Measurements from ENCODE around the gene HEYL. TPM values are rescaled to one million over a fixed set of nuclear protein-coding genes. Genes with fewer than 3 reads are reported as not detected.

The HEYL gene
- total and polyA plus RNA-seq, 9 of the 15 experiments (the other 6 are each of a cell fraction or from before 2014, with no cell fraction given): 0.13 to 0.89 (median 0.25) TPM

DNA sequence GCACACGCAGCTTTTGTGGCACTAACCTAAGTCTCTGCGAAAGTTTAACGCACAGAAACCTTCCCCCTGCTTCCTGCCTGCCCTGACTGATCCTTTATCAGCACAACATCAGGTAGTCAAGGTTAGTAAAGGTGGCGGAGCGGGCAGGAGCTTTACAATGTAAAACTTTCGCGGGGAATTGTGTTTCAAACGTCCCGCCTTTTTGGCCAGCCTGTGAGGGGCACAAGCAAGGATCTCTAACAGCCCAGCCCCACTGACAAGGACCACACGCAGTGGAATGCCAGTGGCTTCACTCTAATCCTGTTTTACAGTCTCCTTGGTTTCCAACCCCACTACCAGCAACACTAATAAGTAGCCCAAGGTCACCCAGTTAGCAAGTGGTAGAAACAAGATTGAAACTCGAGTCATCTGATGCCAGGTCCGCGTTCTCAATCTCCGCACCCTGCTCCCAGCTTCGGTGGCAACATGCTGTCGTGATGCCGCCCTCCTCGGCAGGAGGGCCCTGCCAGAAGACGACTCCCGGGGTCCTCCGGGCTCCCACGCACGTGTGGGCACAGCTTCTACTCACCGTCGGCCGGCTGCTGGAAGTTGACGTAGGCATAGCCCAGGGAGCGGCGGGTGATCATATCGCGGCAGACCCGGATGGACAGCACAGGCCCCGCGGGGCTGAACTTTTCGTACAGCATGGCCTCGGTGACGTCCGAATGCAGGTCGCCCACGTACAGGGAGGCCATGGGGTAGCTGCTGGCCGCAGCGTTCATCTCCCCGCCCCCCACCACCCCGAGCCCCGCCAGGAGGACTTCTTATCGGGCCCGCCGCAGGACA, 64.0 kb downstream of the HEYL start (continued):
- TF ChIP-seq, protein P1, sequence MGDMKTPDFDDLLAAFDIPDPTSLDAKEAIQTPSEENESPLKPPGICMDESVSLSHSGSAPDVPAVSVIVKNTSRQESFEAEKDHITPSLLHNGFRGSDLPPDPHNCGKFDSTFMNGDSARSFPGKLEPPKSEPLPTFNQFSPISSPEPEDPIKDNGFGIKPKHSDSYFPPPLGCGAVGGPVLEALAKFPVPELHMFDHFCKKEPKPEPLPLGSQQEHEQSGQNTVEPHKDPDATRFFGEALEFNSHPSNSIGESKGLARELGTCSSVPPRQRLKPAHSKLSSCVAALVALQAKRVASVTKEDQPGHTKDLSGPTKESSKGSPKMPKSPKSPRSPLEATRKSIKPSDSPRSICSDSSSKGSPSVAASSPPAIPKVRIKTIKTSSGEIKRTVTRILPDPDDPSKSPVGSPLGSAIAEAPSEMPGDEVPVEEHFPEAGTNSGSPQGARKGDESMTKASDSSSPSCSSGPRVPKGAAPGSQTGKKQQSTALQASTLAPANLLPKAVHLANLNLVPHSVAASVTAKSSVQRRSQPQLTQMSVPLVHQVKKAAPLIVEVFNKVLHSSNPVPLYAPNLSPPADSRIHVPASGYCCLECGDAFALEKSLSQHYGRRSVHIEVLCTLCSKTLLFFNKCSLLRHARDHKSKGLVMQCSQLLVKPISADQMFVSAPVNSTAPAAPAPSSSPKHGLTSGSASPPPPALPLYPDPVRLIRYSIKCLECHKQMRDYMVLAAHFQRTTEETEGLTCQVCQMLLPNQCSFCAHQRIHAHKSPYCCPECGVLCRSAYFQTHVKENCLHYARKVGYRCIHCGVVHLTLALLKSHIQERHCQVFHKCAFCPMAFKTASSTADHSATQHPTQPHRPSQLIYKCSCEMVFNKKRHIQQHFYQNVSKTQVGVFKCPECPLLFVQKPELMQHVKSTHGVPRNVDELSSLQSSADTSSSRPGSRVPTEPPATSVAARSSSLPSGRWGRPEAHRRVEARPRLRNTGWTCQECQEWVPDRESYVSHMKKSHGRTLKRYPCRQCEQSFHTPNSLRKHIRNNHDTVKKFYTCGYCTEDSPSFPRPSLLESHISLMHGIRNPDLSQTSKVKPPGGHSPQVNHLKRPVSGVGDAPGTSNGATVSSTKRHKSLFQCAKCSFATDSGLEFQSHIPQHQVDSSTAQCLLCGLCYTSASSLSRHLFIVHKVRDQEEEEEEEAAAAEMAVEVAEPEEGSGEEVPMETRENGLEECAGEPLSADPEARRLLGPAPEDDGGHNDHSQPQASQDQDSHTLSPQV (IDR thresholded peaks at IDR 0.05): peak; percentile 60; the same call in 1 of the 2 replicates
- TF ChIP-seq, protein P2, sequence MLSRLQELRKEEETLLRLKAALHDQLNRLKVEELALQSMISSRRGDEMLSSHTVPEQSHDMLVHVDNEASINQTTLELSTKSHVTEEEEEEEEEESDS (CRISPR knock-in tag; IDR thresholded peaks at IDR 0.05): no peak
- TF ChIP-seq NUFIP1 (IDR thresholded peaks at IDR 0.05; ENCODE audit: partially characterized antibody) (no peak), TBL1XR1 (IDR thresholded peaks at IDR 0.05; ENCODE audit: low read length in 2 of 2) (no peak), ZNF57 (CRISPR knock-in tag; IDR thresholded peaks at IDR 0.05) (no peak), NFIX (CRISPR knock-in tag; IDR thresholded peaks at IDR 0.05; ENCODE audit: low read depth) (no peak), SMARCA5 (IDR thresholded peaks at IDR 0.05) (no peak), RAD51 (IDR thresholded peaks at IDR 0.05; ENCODE audit: borderline replicate concordance, low read depth) (no peak), ZNF507 (tag; conservative IDR thresholded peaks at IDR 0.05) (no peak), PRPF4 (IDR thresholded peaks at IDR 0.05; ENCODE audit: insufficient read depth, low read depth, low read length, poor library complexity, severe bottlenecking) (peak; percentile 20), RAD21 (CRISPR knock-in tag; conservative IDR thresholded peaks at IDR 0.05 in 1 of 2, IDR thresholded peaks at IDR 0.05 in 1 of 2) (no peak), ELF1 (tag; IDR thresholded peaks at IDR 0.05) (peak; percentile 28; the same call in 1 of the 2 replicates), MCM5 (IDR thresholded peaks at IDR 0.05; ENCODE audit: low read depth) (no peak)
- TF ChIP-seq, protein P3, sequence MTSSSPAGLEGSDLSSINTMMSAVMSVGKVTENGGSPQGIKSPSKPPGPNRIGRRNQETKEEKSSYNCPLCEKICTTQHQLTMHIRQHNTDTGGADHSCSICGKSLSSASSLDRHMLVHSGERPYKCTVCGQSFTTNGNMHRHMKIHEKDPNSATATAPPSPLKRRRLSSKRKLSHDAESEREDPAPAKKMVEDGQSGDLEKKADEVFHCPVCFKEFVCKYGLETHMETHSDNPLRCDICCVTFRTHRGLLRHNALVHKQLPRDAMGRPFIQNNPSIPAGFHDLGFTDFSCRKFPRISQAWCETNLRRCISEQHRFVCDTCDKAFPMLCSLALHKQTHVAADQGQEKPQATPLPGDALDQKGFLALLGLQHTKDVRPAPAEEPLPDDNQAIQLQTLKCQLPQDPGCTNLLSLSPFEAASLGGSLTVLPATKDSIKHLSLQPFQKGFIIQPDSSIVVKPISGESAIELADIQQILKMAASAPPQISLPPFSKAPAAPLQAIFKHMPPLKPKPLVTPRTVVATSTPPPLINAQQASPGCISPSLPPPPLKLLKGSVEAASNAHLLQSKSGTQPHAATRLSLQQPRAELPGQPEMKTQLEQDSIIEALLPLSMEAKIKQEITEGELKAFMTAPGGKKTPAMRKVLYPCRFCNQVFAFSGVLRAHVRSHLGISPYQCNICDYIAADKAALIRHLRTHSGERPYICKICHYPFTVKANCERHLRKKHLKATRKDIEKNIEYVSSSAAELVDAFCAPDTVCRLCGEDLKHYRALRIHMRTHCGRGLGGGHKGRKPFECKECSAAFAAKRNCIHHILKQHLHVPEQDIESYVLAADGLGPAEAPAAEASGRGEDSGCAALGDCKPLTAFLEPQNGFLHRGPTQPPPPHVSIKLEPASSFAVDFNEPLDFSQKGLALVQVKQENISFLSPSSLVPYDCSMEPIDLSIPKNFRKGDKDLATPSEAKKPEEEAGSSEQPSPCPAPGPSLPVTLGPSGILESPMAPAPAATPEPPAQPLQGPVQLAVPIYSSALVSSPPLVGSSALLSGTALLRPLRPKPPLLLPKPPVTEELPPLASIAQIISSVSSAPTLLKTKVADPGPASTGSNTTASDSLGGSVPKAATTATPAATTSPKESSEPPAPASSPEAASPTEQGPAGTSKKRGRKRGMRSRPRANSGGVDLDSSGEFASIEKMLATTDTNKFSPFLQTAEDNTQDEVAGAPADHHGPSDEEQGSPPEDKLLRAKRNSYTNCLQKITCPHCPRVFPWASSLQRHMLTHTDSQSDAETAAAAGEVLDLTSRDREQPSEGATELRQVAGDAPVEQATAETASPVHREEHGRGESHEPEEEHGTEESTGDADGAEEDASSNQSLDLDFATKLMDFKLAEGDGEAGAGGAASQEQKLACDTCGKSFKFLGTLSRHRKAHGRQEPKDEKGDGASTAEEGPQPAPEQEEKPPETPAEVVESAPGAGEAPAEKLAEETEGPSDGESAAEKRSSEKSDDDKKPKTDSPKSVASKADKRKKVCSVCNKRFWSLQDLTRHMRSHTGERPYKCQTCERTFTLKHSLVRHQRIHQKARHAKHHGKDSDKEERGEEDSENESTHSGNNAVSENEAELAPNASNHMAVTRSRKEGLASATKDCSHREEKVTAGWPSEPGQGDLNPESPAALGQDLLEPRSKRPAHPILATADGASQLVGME (CRISPR knock-in tag; IDR thresholded peaks at IDR 0.05): no peak
- TF ChIP-seq, protein P4, sequence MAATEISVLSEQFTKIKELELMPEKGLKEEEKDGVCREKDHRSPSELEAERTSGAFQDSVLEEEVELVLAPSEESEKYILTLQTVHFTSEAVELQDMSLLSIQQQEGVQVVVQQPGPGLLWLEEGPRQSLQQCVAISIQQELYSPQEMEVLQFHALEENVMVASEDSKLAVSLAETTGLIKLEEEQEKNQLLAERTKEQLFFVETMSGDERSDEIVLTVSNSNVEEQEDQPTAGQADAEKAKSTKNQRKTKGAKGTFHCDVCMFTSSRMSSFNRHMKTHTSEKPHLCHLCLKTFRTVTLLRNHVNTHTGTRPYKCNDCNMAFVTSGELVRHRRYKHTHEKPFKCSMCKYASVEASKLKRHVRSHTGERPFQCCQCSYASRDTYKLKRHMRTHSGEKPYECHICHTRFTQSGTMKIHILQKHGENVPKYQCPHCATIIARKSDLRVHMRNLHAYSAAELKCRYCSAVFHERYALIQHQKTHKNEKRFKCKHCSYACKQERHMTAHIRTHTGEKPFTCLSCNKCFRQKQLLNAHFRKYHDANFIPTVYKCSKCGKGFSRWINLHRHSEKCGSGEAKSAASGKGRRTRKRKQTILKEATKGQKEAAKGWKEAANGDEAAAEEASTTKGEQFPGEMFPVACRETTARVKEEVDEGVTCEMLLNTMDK (IDR thresholded peaks at IDR 0.05; ENCODE audit: borderline replicate concordance, insufficient read depth, low read depth, low read length, poor library complexity, severe bottlenecking): no peak

Measured in K562 (cell line).